KMS-11 (cell line): Measurements from ENCODE around the gene RHBDD3.

Experiments
- H2AFZ ChIP-seq: fragments of 200-600 bp; sonication (generic); 2 replicates; pipeline ENCODE4 v1.6.1; 2016; ENCODE audit warnings: antibody characterized with exemption, mixed run types, low read depth
- H3K27ac ChIP-seq: fragments of 200-600 bp; sonication (generic); 2 replicates; pipeline ENCODE4 v1.6.1; 2016; ENCODE audit warnings: mild to moderate bottlenecking, mixed run types
- H3K27me3 ChIP-seq: fragments of 200-600 bp; sonication (generic); 2 replicates; pipeline ENCODE4 v1.6.1; 2017; ENCODE audit warnings: mild to moderate bottlenecking, low read depth, mixed run types, moderate library complexity; ENCODE audit not compliant: insufficient read depth
- H3K36me3 ChIP-seq: fragments of 200-600 bp; sonication (generic); 2 replicates; pipeline ENCODE4 v1.6.1; 2017; ENCODE audit warnings: mild to moderate bottlenecking, mixed run types; ENCODE audit not compliant: insufficient read depth
- H3K4me1 ChIP-seq: fragments of 200-600 bp; sonication (generic); 2 replicates; pipeline ENCODE4 v1.6.1; 2016; ENCODE audit warnings: mild to moderate bottlenecking, low read depth, mixed run types; ENCODE audit not compliant: poor library complexity, severe bottlenecking
- H3K4me2 ChIP-seq: fragments of 200-600 bp; sonication (generic); 2 replicates; pipeline ENCODE4 v1.7.0; 2016; ENCODE audit warnings: mild to moderate bottlenecking, mixed run types
- H3K4me3 ChIP-seq: fragments of 200-600 bp; sonication (generic); IDR thresholded peaks from 2 replicates; pipeline ENCODE4 v1.6.1; 2017; ENCODE audit warnings: low read depth, low read length, mixed read lengths; ENCODE audit not compliant: insufficient read depth
- H3K79me2 ChIP-seq: fragments of 200-600 bp; sonication (generic); 2 replicates; pipeline ENCODE4 v1.6.1; 2016; ENCODE audit warnings: low read depth, mixed run types; ENCODE audit not compliant: insufficient read depth
- H3K9ac ChIP-seq: fragments of 200-600 bp; sonication (generic); 2 replicates; pipeline ENCODE4 v1.6.1; 2016; ENCODE audit warnings: mild to moderate bottlenecking, mixed run types
- H4K20me1 ChIP-seq: fragments of 200-600 bp; sonication (generic); 2 replicates; pipeline ENCODE4 v1.6.1; 2016; ENCODE audit warnings: mild to moderate bottlenecking, mixed run types; ENCODE audit not compliant: insufficient read depth
- TF ChIP-seq, protein P1 (sequence below): fragments of 200-600 bp; sonication (generic); conservative IDR thresholded peaks from 2 replicates; pipeline ENCODE4 v1.6.1; 2017; ENCODE audit warnings: low read depth, mild to moderate bottlenecking, antibody characterized with exemption, low read length, moderate library complexity, mixed read lengths

RHBDD3 gene

GRCh38 chr22:29300807-29301601, 33.2 kb upstream of the RHBDD3 start:
- no peaks in the 10 kb centered on the region for H3K4me1 ChIP-seq
- no peaks in the 10 kb centered on the region; the same call in 1 of the 2 replicates for H3K79me2 ChIP-seq
- no peaks in the 10 kb centered on the region for H3K27me3 ChIP-seq
- H2AFZ ChIP-seq = no peak overlapping the region
- no peak overlapping the region for H3K27ac ChIP-seq
- H3K36me3 ChIP-seq = peaks cover 16% of the 10 kb centered on the region; the same call in 1 of the 2 replicates
- no peak overlapping the region for H3K4me3 ChIP-seq
- TF ChIP-seq, protein P1, sequence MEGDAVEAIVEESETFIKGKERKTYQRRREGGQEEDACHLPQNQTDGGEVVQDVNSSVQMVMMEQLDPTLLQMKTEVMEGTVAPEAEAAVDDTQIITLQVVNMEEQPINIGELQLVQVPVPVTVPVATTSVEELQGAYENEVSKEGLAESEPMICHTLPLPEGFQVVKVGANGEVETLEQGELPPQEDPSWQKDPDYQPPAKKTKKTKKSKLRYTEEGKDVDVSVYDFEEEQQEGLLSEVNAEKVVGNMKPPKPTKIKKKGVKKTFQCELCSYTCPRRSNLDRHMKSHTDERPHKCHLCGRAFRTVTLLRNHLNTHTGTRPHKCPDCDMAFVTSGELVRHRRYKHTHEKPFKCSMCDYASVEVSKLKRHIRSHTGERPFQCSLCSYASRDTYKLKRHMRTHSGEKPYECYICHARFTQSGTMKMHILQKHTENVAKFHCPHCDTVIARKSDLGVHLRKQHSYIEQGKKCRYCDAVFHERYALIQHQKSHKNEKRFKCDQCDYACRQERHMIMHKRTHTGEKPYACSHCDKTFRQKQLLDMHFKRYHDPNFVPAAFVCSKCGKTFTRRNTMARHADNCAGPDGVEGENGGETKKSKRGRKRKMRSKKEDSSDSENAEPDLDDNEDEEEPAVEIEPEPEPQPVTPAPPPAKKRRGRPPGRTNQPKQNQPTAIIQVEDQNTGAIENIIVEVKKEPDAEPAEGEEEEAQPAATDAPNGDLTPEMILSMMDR = no peak
- no peak overlapping the region for H3K9ac ChIP-seq
- H4K20me1 ChIP-seq = no peaks in the 10 kb centered on the region
- H3K4me2 ChIP-seq = no peak overlapping the region

- H4K20me1 ChIP-seq = no peaks in the 10 kb centered on the region
- H3K4me2 ChIP-seq = no peak overlapping the region
- H3K27me3 ChIP-seq = no peaks in the 10 kb centered on the region
- peaks cover 5% of the 10 kb centered on the region; the same call in 1 of the 2 replicates for H3K79me2 ChIP-seq
- no peak overlapping the region for H2AFZ ChIP-seq
- no peaks in the 10 kb centered on the region for H3K4me1 ChIP-seq
- H3K9ac ChIP-seq = no peak overlapping the region
- H3K36me3 ChIP-seq = peaks cover 17% of the 10 kb centered on the region; the same call in 1 of the 2 replicates
- H3K4me3 ChIP-seq = no peak overlapping the region
- TF ChIP-seq, protein P1 = no peak
- no peak overlapping the region for H3K27ac ChIP-seq
Measured at GRCh38 chr22:29300467-29300806, 32.7 kb upstream of the RHBDD3 start.

GRCh38 chr22:29299136-29299900, 31.5 kb upstream of the RHBDD3 start:
- H3K27me3 ChIP-seq = no peaks in the 10 kb centered on the region
- H3K4me2 ChIP-seq = no peak overlapping the region
- H3K27ac ChIP-seq = no peak overlapping the region
- peaks cover 28% of the 10 kb centered on the region; the same call in 1 of the 2 replicates for H3K36me3 ChIP-seq
- H3K79me2 ChIP-seq = peaks cover 9% of the 10 kb centered on the region; the same call in 1 of the 2 replicates
- no peak overlapping the region for H2AFZ ChIP-seq
- H3K9ac ChIP-seq = no peak overlapping the region
- no peak overlapping the region for H3K4me3 ChIP-seq
- TF ChIP-seq, protein P1 = no peak
- no peaks in the 10 kb centered on the region for H4K20me1 ChIP-seq
- H3K4me1 ChIP-seq = no peaks in the 10 kb centered on the region

- Histone ChIP-seq H3K9ac (no peak overlapping the region), H4K20me1 (no peaks in the 10 kb centered on the region), H3K27ac (no peak overlapping the region), H3K27me3 (no peaks in the 10 kb centered on the region), H3K79me2 (peaks cover 9% of the 10 kb centered on the region; the same call in 1 of the 2 replicates), H3K36me3 (peaks cover 28% of the 10 kb centered on the region; the same call in 1 of the 2 replicates), H3K4me1 (no peaks in the 10 kb centered on the region), H3K4me3 (no peak overlapping the region), H2AFZ (no peak overlapping the region), H3K4me2 (no peak overlapping the region)
- TF ChIP-seq, protein P1 = no peak
Measured at GRCh38 chr22:29298641-29299040, 30.9 kb upstream of the RHBDD3 start.
